Stimulated activated naive CD8-positive, alpha-beta T cell treated with anti-CD3 and anti-CD28 coated beads, Interleukin-15, Interleukin-2, amounts not matched to agents 100 ng/mL and 50 ng/mL, for 24 hours (primary cell): ENCODE data around the gene DOLPP1.

Experiments used
- H3K27ac Mint-ChIP-seq: one replicate; pipeline ENCODE4 v1.8.0; 2021; ENCODE audit warnings: mild to moderate bottlenecking, mixed read lengths
- H3K27me3 Mint-ChIP-seq: one replicate; pipeline ENCODE4 v1.8.0; 2021; ENCODE audit warnings: mixed read lengths
- H3K36me3 Mint-ChIP-seq: one replicate; pipeline ENCODE4 v1.8.0; 2021; ENCODE audit warnings: low read depth, mixed read lengths
- H3K4me1 Mint-ChIP-seq: one replicate; pipeline ENCODE4 v1.8.0; 2021; ENCODE audit warnings: low read depth, mixed read lengths
- H3K4me3 Mint-ChIP-seq: one replicate; pipeline ENCODE4 v1.8.0; 2021; ENCODE audit warnings: mild to moderate bottlenecking, mixed read lengths
- H3K9me3 Mint-ChIP-seq: one replicate; pipeline ENCODE4 v1.8.0; 2021; ENCODE audit warnings: mixed read lengths

Gene DOLPP1

DNA sequence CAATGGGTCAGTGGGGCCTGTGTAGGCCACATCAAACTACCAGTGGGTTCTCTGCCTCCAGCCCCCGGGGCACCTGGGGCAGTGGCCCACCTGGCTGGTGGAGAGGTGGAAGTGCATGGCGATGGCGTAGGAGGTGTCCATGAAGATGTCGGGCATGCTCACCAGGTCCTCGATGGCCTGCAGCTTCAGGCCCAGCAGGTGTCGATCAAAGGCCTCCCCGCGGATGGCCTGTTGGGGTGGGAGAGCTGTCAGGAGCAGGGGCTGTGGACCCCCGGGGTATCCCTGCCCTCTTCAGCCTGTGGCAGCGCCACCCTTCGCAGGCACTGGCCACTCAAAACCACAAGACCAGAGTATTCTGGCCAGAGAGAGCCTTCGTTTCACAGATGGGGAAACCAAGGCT, 15.0 kb downstream of the DOLPP1 start:
- Mint-ChIP-seq H3K4me1 (no peaks in the 10 kb centered on the region), H3K27me3 (no peaks in the 10 kb centered on the region), H3K9me3 (no peaks in the 10 kb centered on the region), H3K27ac (no peak overlapping the region), H3K4me3 (no peak overlapping the region), H3K36me3 (peaks cover 3% of the 10 kb centered on the region)

DNA sequence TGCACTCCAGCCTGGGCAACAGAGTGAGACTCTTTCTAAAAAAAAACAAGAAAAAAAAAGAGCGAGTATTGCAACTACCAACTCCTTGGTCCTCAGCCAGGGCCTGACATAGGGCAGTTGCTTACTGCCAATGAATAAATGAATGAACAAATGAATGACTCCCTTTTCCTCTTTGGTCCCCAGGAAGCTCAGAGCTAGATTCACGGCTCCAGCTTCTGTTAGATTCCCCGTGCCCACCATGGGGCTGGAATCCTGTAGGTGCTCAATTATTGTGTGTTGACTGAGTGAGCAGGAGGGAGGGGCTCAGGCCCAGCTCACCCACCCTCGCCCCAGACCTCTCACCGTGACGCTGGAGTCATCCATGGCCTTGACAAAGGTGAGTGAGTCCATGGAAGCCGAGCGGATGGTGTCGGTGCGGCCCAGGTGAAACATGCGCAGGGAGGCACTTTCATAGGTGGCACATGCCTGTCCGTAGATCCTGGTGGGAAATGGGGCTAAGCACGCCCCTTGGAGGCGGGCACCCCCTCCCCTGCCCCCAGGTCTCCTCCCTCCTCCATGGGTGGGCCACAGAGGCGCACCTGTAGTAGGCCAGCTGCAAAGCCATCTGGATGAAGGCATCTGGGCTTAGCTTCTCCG, 16.9 kb downstream of the DOLPP1 start:
- H3K36me3 Mint-ChIP-seq, result peaks cover 3% of the 10 kb centered on the region
- no peak overlapping the region for H3K4me3 Mint-ChIP-seq
- no peak overlapping the region for H3K27ac Mint-ChIP-seq
- no peaks in the 10 kb centered on the region for H3K27me3 Mint-ChIP-seq
- H3K9me3 Mint-ChIP-seq, result no peaks in the 10 kb centered on the region
- no peaks in the 10 kb centered on the region for H3K4me1 Mint-ChIP-seq

DNA sequence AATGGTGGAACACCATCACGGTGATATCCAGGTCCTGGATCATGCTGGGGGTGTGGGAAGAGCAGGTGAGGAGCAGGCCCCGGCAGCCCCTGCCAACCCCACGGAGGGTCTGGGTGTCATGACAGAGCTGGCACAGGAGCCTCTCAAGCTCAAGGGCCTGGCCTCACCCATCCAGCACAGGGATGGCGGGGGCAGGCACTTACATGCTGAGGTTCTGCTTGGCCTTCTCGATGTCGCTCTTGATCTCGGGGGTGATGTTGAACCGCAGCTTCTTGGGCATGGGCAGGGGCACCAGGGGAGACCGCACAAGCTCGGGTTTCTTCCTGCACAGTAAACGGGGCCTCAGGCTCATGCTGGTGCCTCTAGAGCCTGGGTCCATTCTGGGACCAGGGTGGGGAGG, 17.4 kb downstream of the DOLPP1 start:
- H3K9me3 Mint-ChIP-seq, result no peaks in the 10 kb centered on the region
- peaks cover 3% of the 10 kb centered on the region for H3K36me3 Mint-ChIP-seq
- H3K4me1 Mint-ChIP-seq, result no peaks in the 10 kb centered on the region
- H3K27me3 Mint-ChIP-seq, result no peaks in the 10 kb centered on the region
- H3K27ac Mint-ChIP-seq, result no peak overlapping the region
- H3K4me3 Mint-ChIP-seq, result no peak overlapping the region

DNA sequence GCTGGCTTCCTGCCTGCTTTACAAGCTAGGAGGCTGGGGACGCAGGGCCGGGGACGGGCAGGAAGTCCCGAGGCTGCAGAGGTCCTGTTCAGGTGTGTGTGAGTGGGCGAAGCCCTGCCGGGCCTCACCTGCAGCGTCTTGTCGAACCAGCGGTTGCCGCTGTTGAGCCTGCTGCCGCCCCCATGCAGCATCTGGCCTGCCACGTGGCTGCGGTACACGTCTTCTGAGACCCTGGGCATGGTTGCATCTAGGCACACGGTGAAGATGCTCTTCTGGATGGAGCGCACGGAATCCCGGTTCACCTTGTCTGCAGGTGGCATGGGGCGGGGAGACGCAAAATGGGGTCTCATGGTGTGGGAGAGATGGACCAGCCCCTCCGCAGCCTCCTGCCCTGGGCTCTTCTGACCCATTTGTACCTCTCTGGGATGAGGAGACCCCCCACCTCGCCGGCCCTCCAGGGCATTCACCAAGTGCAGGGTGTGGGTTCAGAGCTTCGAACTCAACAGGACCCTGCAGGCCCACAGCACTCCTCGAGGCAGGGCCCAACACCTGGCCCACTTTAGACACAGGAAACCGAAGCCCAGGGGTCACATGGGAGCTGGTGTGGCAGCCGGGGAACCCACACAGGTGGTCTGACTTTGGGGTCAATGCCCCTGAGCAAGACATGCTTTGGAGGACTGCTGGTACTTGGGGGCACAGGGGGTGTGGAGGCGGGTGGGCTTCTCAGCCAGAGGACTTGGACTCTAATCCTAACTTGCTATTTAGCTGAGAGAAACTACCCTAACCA, 19.7 kb downstream of the DOLPP1 start:
- Mint-ChIP-seq H3K4me3 (no peak overlapping the region), H3K36me3 (peaks cover 3% of the 10 kb centered on the region), H3K27me3 (no peaks in the 10 kb centered on the region), H3K4me1 (no peaks in the 10 kb centered on the region), H3K27ac (no peak overlapping the region), H3K9me3 (no peaks in the 10 kb centered on the region)

DNA sequence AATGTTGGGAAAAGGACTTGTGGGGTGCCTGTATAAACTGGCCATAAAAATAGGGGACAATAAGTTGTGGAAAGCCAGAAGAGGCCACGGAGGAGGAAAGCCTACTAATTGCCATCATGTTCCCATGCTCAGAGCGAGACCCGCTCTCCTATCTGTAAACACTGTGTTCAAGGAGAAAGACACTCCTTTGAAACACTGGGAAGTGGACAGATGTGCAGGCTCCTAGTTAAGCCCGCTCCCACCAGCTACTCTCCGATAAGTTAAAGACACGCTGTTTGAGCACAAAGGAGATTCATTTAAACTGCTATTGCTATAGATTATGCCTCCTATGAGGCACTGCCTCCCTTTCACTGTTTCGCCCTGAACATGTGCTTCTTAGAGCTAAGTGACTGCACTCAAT, 20.4 kb downstream of the DOLPP1 start:
- Mint-ChIP-seq H3K9me3 (no peaks in the 10 kb centered on the region), H3K27ac (no peak overlapping the region), H3K4me1 (no peaks in the 10 kb centered on the region), H3K4me3 (no peak overlapping the region), H3K27me3 (no peaks in the 10 kb centered on the region), H3K36me3 (peaks cover 2% of the 10 kb centered on the region)

DNA sequence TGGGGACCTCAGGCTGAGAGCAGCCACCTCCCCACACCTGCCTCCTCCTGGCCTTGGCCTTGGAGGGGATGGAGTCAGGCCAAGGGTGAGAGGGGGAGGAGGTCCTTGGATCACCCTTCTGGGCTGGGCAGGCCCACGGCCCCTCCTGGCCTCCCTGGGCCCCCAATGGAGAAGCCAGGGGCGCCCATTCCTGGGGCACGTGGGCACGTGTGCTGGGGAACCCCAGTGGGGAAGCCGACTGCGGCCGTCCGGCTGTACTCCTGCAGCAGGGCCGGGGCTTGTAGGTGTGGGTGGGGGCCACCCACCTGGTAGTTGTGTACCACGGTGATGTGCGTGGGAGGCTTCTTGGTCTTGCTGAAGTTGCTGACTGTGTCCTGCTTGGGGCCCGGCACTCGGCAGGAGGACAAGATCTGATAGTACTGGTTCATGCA, 21.2 kb downstream of the DOLPP1 start:
- H3K4me1 Mint-ChIP-seq, result no peaks in the 10 kb centered on the region
- no peaks in the 10 kb centered on the region for H3K36me3 Mint-ChIP-seq
- no peak overlapping the region for H3K4me3 Mint-ChIP-seq
- no peaks in the 10 kb centered on the region for H3K9me3 Mint-ChIP-seq
- no peaks in the 10 kb centered on the region for H3K27me3 Mint-ChIP-seq
- no peak overlapping the region for H3K27ac Mint-ChIP-seq

DNA sequence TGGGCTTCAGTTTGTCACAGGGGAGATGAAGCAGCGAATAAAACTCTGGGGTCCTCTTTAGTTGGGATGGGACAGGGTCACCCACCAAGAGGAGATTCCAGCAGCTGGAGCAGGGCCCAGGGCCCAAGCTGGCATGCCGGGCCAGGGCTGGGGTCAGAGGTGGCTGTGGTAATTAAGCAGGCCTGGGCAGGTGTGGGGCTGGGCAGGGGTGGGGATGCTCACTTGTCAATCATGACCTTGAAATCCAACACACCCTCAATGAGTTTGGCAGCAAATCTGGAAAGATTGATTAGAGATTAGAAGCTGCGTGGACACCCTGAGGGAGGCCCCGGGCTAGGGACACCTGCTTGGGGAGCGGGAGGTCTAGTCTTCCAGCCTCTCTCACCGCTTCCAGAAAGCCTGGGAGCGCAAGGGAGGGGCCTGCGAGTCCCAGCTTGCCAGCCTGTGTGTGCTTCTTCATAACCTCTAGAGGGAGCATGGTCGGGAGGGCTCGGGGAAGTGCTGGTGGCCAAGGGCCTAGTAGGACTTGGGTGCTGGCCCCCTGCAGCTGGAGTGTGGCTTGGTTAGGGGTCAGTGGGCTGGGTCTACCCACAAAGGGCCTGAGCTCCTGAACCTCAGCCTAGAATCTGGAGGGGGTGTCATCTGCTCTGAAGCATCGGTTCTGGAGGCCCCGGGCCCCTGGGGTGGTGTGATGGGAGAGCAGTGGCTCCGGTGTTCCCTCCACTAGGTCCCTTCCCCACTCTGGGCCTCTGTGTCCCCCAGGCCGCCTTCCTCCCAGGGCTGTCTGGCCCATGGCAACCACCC, 22.1 kb downstream of the DOLPP1 start:
- no peaks in the 10 kb centered on the region for H3K9me3 Mint-ChIP-seq
- H3K27ac Mint-ChIP-seq, result no peak overlapping the region
- no peaks in the 10 kb centered on the region for H3K4me1 Mint-ChIP-seq
- H3K36me3 Mint-ChIP-seq, result no peaks in the 10 kb centered on the region
- no peak overlapping the region for H3K4me3 Mint-ChIP-seq
- no peaks in the 10 kb centered on the region for H3K27me3 Mint-ChIP-seq

DNA sequence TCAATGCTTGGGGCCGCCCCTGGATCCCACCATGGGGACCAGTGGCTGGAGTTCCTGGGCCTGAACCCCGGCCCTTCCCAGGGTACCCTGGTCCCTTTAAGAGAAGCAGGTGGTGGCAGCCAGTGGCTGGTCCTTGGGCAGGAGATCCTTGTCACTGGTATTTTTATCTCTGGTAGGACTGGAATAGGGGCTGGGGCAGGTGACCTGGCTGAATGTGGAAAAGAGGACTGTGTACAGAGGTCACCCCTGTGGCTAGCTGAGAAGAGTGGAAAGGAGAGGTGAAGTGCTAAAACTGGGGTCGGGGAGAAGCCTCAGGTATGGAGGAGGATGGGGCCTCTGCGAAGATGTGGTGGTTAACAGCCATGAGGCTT, 22.7 kb downstream of the DOLPP1 start:
- Mint-ChIP-seq H3K4me3 (no peak overlapping the region), H3K9me3 (no peaks in the 10 kb centered on the region), H3K27me3 (no peaks in the 10 kb centered on the region), H3K27ac (no peak overlapping the region), H3K4me1 (no peaks in the 10 kb centered on the region), H3K36me3 (no peaks in the 10 kb centered on the region)

DNA sequence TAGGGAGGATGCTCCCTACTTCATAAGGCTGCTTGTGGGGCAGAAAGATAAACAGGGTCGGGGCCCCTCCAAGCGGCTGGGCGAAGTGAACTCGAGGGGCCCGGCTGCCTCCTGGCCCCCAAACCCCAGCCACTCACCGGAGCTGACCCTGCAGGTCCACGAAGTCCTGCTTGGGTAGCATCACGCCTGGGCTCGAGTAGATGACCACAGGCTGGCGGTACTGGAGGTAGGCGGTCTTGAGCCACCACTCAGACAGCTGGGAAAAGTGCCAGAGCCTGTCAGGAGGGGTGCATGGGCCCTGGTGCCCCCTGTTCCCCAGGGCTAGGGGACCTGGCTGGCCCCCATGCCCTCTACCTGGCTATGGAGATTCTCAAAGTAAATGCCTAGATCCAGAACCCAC, 23.1 kb downstream of the DOLPP1 start:
- H3K9me3 Mint-ChIP-seq, result no peaks in the 10 kb centered on the region
- no peaks in the 10 kb centered on the region for H3K36me3 Mint-ChIP-seq
- H3K4me3 Mint-ChIP-seq, result no peak overlapping the region
- H3K27me3 Mint-ChIP-seq, result no peaks in the 10 kb centered on the region
- H3K27ac Mint-ChIP-seq, result no peak overlapping the region
- peaks cover 1% of the 10 kb centered on the region for H3K4me1 Mint-ChIP-seq

DNA sequence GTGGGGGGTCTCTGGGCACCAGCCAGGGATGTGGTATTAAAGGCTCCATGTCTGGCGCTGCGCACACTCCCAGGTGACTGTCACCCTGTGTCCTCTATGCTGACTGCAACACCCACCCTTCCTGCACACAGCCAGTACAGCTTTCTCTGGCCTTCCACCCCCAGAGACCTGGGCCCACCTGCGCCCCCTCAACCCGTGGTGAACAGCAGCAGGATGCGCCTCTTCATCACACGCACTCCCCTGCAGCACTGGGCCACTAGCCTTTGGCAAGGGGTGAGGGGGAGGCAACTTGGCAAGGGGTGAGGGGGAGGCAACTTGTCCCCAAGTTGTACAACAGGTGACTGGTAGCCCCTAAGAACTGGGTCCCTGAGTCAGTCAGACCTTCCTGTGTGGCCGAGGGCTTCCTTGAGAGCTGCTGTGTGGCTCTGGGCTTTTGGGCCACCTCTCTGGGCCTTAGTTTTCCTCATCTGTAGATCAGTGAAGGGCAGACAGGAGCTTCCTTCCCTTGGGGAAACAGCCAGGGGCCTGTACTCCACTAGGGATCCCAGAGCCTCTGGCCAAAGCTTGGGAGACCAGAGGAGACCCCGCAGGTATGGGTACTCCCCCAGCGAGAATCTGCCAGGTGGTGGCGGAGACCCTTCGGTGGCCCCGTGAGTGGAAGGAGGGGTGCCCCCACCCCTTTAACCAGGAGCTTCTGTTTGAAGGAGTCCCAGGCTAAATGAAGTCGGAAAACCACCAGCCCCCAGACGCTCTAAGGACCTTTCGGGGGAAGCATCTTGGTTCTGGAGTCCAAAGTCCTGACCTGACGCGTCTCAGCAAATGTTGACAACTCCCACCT, 25.2 kb downstream of the DOLPP1 start:
- H3K9me3 Mint-ChIP-seq, result no peaks in the 10 kb centered on the region
- peaks cover 8% of the 10 kb centered on the region for H3K4me1 Mint-ChIP-seq
- H3K4me3 Mint-ChIP-seq, result no peak overlapping the region
- H3K27ac Mint-ChIP-seq, result no peak overlapping the region
- no peaks in the 10 kb centered on the region for H3K36me3 Mint-ChIP-seq
- H3K27me3 Mint-ChIP-seq, result no peaks in the 10 kb centered on the region

DNA sequence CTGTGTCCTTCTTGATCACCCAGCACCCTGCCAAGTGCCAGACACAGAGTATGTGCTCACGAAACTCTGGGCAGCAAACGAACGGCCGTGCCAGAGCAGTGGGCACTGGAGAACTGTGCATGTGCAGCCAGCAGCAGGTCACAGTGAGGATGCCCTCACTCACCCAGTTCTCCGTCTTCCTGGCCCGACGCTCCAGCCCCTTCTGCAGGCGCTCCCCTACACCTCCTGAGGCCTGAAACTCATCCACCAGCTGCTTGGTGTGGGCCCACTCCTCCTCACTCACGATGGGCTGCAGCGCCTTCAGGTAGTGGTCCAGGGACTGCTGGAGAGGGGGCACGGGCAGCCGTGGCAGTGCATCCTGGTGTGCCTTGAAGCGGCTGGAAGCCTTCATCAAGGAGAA, 26.7 kb downstream of the DOLPP1 start:
- Mint-ChIP-seq H3K36me3 (no peaks in the 10 kb centered on the region), H3K27ac (no peak overlapping the region), H3K9me3 (no peaks in the 10 kb centered on the region), H3K4me1 (peaks cover 14% of the 10 kb centered on the region), H3K4me3 (no peak overlapping the region), H3K27me3 (no peaks in the 10 kb centered on the region)

DNA sequence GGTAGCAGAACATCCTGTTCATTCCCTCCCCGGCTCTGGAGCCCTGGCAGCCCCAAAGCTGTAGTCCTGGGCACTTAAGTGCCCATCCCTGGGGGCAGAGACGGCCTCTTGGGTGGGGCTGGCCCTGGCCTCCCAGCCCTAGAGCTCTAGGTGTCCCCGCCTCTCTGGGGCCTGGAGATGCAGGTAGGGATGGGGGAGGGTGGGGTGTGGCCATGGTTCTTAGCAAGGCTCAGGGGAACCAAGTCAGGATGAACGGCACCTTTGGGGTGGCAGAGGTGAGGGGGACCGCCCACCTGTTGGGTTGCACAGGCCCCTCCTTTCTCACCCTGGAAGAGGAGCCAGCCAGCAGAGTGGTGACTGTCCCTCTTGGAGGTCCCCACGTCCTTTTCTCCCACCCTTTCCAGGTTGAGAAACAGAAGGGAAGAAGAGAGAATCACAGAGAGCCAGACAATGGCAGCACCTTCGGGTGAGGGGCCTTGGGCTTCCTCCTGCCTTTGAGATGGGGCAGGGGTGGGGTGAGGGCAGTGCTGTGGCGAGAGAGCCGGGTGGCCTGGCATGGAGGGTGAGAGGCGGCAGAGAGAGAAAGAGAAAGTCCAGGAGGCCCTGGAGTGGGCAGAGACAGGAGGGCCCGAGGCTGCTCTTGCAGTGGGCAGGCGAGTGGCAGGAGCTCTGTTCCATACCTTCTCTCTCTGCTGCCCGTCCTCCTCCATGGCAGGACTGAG, 27.3 kb downstream of the DOLPP1 start:
- H3K27ac Mint-ChIP-seq, result no peak overlapping the region
- no peak overlapping the region for H3K4me3 Mint-ChIP-seq
- peaks cover 17% of the 10 kb centered on the region for H3K4me1 Mint-ChIP-seq
- H3K36me3 Mint-ChIP-seq, result no peaks in the 10 kb centered on the region
- H3K9me3 Mint-ChIP-seq, result no peaks in the 10 kb centered on the region
- H3K27me3 Mint-ChIP-seq, result no peaks in the 10 kb centered on the region

DNA sequence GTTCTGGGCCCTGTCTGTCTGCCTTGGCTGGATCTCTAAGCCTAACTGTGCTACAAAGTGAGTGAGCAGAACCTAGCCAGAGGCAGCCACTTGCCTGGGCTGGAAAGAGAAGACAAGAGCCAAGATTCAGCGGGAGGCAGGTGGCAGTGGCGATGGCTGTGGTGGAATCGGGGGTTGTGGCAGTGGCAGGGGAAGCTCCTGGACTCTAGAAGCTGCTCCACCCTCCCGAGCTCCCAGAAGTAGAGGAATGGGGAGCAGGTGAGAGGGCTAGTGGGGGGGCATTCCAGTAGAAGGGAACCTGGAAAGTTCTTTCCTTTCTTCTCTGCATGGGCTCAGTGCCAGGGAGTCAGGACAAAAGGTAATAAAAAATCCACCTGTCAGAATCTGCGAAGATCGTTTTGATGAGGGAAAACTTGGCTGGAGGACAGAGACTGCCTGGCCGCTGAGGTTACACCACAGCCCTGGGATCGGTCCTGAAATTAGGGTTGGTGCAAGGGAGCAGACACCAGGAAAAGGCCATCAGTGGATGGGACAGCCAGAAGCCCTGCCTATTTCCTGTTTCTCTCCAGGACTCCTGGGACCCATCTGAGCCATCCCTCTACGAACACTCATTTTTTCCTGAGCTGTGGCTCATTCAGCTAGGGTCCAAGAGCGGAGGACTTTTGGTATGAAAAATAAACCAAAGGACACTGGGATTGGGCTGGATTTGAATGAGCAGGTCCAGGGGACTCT, 28.1 kb downstream of the DOLPP1 start:
- no peak overlapping the region for H3K27ac Mint-ChIP-seq

DNA sequence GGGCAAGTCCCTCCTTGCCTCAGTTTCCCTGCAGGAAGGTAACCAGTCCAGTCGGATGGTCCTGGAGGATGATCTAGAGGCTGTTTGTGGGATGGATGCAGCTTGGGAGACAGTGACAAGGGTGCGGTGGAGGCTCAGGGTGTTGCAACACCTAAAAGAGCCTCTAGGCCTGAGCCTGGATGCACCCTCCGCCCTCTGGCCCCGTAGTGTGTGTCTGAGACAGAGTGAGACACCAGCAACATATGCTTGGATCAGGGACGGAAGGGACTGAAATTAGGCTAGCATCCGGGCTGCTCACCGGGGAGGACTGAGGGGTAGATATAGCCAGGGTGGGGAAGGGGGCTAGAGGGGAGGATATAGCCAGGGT, 28.6 kb downstream of the DOLPP1 start:
- H3K4me1 Mint-ChIP-seq, result peaks cover 29% of the 10 kb centered on the region

More for the DNA sequence above, 28.1 kb downstream of the DOLPP1 start:
- H3K4me3 Mint-ChIP-seq, result peak overlapping the region; percentile 71
- H3K4me1 Mint-ChIP-seq, result peaks cover 24% of the 10 kb centered on the region
- H3K36me3 Mint-ChIP-seq, result no peaks in the 10 kb centered on the region
- H3K27me3 Mint-ChIP-seq, result no peaks in the 10 kb centered on the region
- no peaks in the 10 kb centered on the region for H3K9me3 Mint-ChIP-seq

More for the DNA sequence above, 28.6 kb downstream of the DOLPP1 start:
- H3K4me3 Mint-ChIP-seq, result peak overlapping the region; percentile 71
- H3K27me3 Mint-ChIP-seq, result no peaks in the 10 kb centered on the region
- H3K9me3 Mint-ChIP-seq, result no peaks in the 10 kb centered on the region
- no peak overlapping the region for H3K27ac Mint-ChIP-seq
- no peaks in the 10 kb centered on the region for H3K36me3 Mint-ChIP-seq
